HEK293T (cell line): Measurements from ENCODE around the gene LUZP1.
"Not testable (repeated sequence)": the region's sequence is repeated elsewhere in the genome, so short reads cannot be mapped to it uniquely, and the experiment has no call there.

Source experiments
- CTCF ChIA-PET: fragments of 350-600 bp; formaldehyde crosslinking; extraction: SDS; loops from one replicate; lab custom pipeline; 2021; ENCODE audit warnings: antibody characterized with exemption, inconsistent platforms; lab: Yijun Ruan, JAX
- POLR2A ChIA-PET: fragments of 350-600 bp; formaldehyde crosslinking; extraction: SDS; loops from one replicate; lab custom pipeline; 2020; ENCODE audit warnings: antibody characterized with exemption, inconsistent platforms; lab: Yijun Ruan, JAX
- DNase-seq: peaks from one replicate; pipeline ENCODE4 v3.0.0; 2012; ENCODE audit warnings: mixed read lengths; ENCODE audit errors: extremely low spot score
- ARNT ChIP-seq: fragments of 450-650 bp; IDR thresholded peaks from 2 replicates; pipeline ENCODE4 v1.6.1; 2017; ENCODE audit warnings: mild to moderate bottlenecking
- BHLHE40 ChIP-seq: fragments of 450-650 bp; IDR thresholded peaks from 2 replicates; pipeline ENCODE4 v1.6.1; 2016; ENCODE audit warnings: mild to moderate bottlenecking, moderate library complexity, borderline replicate concordance
- CTBP1 ChIP-seq: fragments of 450-650 bp; IDR thresholded peaks from 2 replicates; pipeline ENCODE4 v1.6.1; 2016; ENCODE audit warnings: borderline replicate concordance
- ELF4 ChIP-seq: fragments of 450-650 bp; IDR thresholded peaks from 2 replicates; pipeline ENCODE4 v1.6.1; 2017; ENCODE audit warnings: antibody characterized with exemption
- FOXA1 ChIP-seq: fragments of 450-650 bp; IDR thresholded peaks from 2 replicates; pipeline ENCODE4 v1.6.1; 2016; ENCODE audit warnings: mild to moderate bottlenecking
- FOXK2 ChIP-seq: fragments of 450-650 bp; IDR thresholded peaks from 2 replicates; pipeline ENCODE4 v1.6.1; 2016; ENCODE audit warnings: mild to moderate bottlenecking
- FOXM1 ChIP-seq: fragments of 450-650 bp; IDR thresholded peaks from 2 replicates; pipeline ENCODE4 v1.6.1; 2017; ENCODE audit warnings: mild to moderate bottlenecking, borderline replicate concordance
- HDGF ChIP-seq: fragments of 450-650 bp; IDR thresholded peaks from 2 replicates; pipeline ENCODE4 v1.6.1; 2017; ENCODE audit warnings: antibody characterized with exemption, borderline replicate concordance
- L3MBTL2 ChIP-seq: fragments of 450-650 bp; conservative IDR thresholded peaks from 2 replicates; pipeline ENCODE4 v1.6.1; 2016; ENCODE audit warnings: mild to moderate bottlenecking
- LEF1 ChIP-seq: fragments of 450-650 bp; IDR thresholded peaks from 2 replicates; pipeline ENCODE4 v1.6.1; 2017; ENCODE audit warnings: mild to moderate bottlenecking, borderline replicate concordance
- NFRKB ChIP-seq: fragments of 450-650 bp; IDR thresholded peaks from 2 replicates; pipeline ENCODE4 v1.6.1; 2016; ENCODE audit warnings: mild to moderate bottlenecking, moderate library complexity
- SP1 ChIP-seq: fragments of 450-650 bp; IDR thresholded peaks from 2 replicates; pipeline ENCODE4 v1.6.1; 2017
- SUZ12 ChIP-seq: fragments of 450-650 bp; IDR thresholded peaks from 2 replicates; pipeline ENCODE4 v1.6.1; 2016; ENCODE audit warnings: mild to moderate bottlenecking
- TARDBP ChIP-seq: fragments of 450-650 bp; IDR thresholded peaks from 2 replicates; pipeline ENCODE4 v1.6.1; 2016
- ZNF384 ChIP-seq: fragments of 450-650 bp; IDR thresholded peaks from 2 replicates; pipeline ENCODE4 v1.6.1; 2016
- TF ChIP-seq, protein P1 (sequence below): fragments of 450-650 bp; IDR thresholded peaks from 2 replicates; pipeline ENCODE4 v1.6.1; 2016

The LUZP1 gene

GRCh38 chr1:23191199-23191598 lies 22.5 kb upstream of the LUZP1 start:
- no peak for DNase-seq
- ChIA-PET POLR2A (no interaction called here), CTCF (no interaction called here)

DNA sequence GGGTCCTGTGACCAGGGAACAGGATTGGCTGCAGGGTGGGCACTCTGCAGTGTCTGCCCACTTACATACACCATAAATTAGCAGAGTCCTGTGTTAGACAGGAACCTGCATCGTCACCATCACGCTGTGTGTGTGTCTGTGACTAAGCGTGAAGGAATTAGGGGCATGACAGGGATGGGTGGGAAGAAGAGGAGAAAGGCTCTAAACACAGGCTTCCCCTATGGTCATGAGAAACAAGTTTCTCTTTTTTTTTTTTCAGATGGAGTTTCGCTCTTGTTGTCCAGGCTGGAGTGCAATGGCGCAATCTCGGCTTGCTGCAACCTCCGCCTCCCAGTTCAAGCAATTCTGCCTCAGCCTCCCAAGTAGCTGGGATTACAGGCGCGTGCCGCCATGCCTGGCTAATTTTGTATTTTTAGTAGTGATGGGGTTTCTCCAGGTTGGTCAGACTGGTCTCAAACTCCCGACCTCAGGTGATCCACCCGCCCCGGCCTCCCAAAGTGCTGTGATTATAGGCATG lies 20.3 kb upstream of the LUZP1 start:
- DNase-seq, POLR2A ChIA-PET: not testable (repeated sequence)
- CTCF ChIA-PET = interaction anchor here (0.7 kb wide), 1 partner anchor 49 kb away, joined by 3 read pairs; no protein-coding TSS in a partner anchor

More at GRCh38 chr1:23191199-23191598, 22.5 kb upstream of the LUZP1 start:
- TF ChIP-seq SP1 = no peak
- no peak for TF ChIP-seq FOXA1
- no peak for TF ChIP-seq ZNF384
- no peak for TF ChIP-seq L3MBTL2
- TF ChIP-seq, protein P1, sequence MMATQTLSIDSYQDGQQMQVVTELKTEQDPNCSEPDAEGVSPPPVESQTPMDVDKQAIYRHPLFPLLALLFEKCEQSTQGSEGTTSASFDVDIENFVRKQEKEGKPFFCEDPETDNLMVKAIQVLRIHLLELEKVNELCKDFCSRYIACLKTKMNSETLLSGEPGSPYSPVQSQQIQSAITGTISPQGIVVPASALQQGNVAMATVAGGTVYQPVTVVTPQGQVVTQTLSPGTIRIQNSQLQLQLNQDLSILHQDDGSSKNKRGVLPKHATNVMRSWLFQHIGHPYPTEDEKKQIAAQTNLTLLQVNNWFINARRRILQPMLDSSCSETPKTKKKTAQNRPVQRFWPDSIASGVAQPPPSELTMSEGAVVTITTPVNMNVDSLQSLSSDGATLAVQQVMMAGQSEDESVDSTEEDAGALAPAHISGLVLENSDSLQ = no peak
- TF ChIP-seq ARNT = no peak
- TF ChIP-seq CTBP1 = no peak
- no peak for TF ChIP-seq HDGF
- no peak for TF ChIP-seq TARDBP
- no peak for TF ChIP-seq NFRKB
- no peak for TF ChIP-seq BHLHE40
- TF ChIP-seq FOXK2 = no peak
- TF ChIP-seq LEF1 = no peak

DNA sequence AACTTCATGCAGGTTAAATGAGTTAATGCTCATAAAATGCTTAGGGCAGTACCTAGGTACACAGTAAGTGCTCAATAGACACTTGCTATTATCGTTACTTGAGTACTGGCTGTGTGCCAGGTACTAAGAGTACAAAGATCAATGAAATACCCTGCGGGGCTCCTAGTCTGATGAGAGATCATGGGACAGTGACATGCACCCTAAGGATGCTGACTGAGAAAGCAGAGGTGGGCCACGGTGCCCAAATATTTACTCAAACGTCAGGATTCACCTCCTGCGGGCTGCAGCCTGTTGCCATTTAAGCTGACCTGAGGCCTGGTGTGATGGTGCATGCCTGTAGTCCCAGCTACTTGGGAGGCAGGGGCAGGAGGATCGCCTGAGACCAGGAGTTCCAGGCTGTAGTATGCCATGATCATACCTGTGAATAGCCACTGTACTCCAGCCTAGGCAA lies 19.8 kb upstream of the LUZP1 start:
- CTCF ChIA-PET = interaction anchor here (0.7 kb wide), 1 partner anchor 48 kb away, joined by 3 read pairs; no protein-coding TSS in a partner anchor
- POLR2A ChIA-PET = no interaction called here
- no peak for DNase-seq
- TF ChIP-seq FOXM1 = no peak
- no peak for TF ChIP-seq FOXK2
- no peak for TF ChIP-seq ZNF384
- TF ChIP-seq, protein P1 = no peak
- TF ChIP-seq LEF1 = no peak
- no peak for TF ChIP-seq CTBP1
- no peak for TF ChIP-seq NFRKB

- ChIA-PET CTCF (no interaction called here), POLR2A (no interaction called here)
- TF ChIP-seq L3MBTL2 (no peak), FOXK2 (no peak), LEF1 (no peak), HDGF (no peak), SUZ12 (no peak), ELF4 (no peak), NFRKB (no peak), FOXM1 (no peak), ARNT (no peak), CTBP1 (no peak), FOXA1 (no peak), SP1 (no peak), ZNF384 (no peak), BHLHE40 (no peak), TARDBP (no peak)
- TF ChIP-seq, protein P1 = no peak
- DNase-seq = no peak
Observed at GRCh38 chr1:23187637-23188036, 19.0 kb upstream of the LUZP1 start.

DNA sequence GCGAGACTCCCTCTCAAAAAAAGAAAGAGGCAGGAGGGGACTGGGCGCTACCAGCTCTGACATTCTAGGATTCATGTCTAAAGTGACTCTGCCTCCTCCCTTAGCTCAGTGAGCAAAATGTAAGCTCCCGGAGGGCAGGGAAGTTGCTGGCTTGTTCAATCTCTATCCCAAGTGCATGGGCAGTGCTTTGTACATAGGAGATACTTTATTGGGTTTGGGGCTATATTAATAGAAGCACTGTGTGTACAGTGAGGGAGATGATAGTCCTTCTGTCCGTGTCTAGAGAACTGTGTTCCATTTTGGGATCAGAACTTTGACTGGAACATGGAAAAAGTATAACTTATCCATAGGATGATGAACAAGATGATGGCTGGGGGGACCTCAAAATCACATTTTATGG lies 16.7 kb upstream of the LUZP1 start:
- POLR2A ChIA-PET = interaction anchor here (2.7 kb wide), 1 partner anchor 86 kb away, joined by 14 read pairs; no protein-coding TSS in a partner anchor
- CTCF ChIA-PET = interaction anchor here (0.6 to 5.2 kb wide), 13 partner anchors 10 to 221 kb away, joined by 3 to 118 read pairs (median 6); partner anchors contain the start of genes HTR1D and LUZP1
- TF ChIP-seq CTBP1 = no peak
- no peak for TF ChIP-seq HDGF
- TF ChIP-seq, protein P1 = no peak
- TF ChIP-seq SP1 = no peak
- TF ChIP-seq ELF4 = no peak
- TF ChIP-seq LEF1 = no peak
- TF ChIP-seq ARNT = no peak
- no peak for TF ChIP-seq ZNF384
- no peak for TF ChIP-seq SUZ12
- no peak for TF ChIP-seq L3MBTL2
- no peak for TF ChIP-seq FOXM1
- TF ChIP-seq TARDBP = no peak
- TF ChIP-seq NFRKB = no peak
- no peak for TF ChIP-seq BHLHE40
- DNase-seq = no peak
